ENCODE results near the gene VGLL4.

DNA sequence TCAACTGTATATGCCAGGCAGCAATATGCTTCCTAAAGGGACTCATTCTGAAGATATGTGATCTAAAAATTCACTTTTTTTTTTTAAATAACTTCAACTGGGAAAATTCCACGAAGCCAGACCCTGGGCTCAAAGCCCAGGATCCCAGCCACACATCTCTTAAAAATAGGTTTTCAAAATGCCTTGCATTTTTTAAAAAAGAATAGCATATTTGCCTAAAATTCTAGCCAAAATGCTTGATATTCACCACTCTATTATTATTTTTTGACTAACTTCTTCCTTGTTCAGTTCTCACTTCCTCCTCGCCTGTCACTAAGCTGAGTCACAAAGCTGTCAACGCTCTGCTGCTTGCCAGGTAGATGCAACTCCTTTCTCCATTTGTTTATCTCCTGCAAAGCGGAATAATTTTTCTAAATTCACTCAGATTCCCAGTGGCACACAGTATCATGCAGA, 28.0 kb upstream of the VGLL4 start:
- TF ChIP-seq, protein P1, sequence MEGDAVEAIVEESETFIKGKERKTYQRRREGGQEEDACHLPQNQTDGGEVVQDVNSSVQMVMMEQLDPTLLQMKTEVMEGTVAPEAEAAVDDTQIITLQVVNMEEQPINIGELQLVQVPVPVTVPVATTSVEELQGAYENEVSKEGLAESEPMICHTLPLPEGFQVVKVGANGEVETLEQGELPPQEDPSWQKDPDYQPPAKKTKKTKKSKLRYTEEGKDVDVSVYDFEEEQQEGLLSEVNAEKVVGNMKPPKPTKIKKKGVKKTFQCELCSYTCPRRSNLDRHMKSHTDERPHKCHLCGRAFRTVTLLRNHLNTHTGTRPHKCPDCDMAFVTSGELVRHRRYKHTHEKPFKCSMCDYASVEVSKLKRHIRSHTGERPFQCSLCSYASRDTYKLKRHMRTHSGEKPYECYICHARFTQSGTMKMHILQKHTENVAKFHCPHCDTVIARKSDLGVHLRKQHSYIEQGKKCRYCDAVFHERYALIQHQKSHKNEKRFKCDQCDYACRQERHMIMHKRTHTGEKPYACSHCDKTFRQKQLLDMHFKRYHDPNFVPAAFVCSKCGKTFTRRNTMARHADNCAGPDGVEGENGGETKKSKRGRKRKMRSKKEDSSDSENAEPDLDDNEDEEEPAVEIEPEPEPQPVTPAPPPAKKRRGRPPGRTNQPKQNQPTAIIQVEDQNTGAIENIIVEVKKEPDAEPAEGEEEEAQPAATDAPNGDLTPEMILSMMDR (IDR thresholded peaks at IDR 0.05): no peak
- TF ChIP-seq POLR2AphosphoS5 (IDR thresholded peaks at IDR 0.05; ENCODE audit: low read depth, low read length) (no peak), SIN3A (IDR thresholded peaks at IDR 0.05; ENCODE audit: borderline replicate concordance, insufficient read depth, low read depth, low read length) (no peak), TCF7L2 (IDR thresholded peaks at IDR 0.05; ENCODE audit: low read depth, low read length) (no peak)
- TF ChIP-seq, protein P2, sequence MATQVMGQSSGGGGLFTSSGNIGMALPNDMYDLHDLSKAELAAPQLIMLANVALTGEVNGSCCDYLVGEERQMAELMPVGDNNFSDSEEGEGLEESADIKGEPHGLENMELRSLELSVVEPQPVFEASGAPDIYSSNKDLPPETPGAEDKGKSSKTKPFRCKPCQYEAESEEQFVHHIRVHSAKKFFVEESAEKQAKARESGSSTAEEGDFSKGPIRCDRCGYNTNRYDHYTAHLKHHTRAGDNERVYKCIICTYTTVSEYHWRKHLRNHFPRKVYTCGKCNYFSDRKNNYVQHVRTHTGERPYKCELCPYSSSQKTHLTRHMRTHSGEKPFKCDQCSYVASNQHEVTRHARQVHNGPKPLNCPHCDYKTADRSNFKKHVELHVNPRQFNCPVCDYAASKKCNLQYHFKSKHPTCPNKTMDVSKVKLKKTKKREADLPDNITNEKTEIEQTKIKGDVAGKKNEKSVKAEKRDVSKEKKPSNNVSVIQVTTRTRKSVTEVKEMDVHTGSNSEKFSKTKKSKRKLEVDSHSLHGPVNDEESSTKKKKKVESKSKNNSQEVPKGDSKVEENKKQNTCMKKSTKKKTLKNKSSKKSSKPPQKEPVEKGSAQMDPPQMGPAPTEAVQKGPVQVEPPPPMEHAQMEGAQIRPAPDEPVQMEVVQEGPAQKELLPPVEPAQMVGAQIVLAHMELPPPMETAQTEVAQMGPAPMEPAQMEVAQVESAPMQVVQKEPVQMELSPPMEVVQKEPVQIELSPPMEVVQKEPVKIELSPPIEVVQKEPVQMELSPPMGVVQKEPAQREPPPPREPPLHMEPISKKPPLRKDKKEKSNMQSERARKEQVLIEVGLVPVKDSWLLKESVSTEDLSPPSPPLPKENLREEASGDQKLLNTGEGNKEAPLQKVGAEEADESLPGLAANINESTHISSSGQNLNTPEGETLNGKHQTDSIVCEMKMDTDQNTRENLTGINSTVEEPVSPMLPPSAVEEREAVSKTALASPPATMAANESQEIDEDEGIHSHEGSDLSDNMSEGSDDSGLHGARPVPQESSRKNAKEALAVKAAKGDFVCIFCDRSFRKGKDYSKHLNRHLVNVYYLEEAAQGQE (IDR thresholded peaks at IDR 0.05; ENCODE audit: insufficient read depth in 1 of 2, low read depth in 2 of 2, low read length in 1 of 2): no peak
